ENCODE measurements around the gene POLR2B.

DNA sequence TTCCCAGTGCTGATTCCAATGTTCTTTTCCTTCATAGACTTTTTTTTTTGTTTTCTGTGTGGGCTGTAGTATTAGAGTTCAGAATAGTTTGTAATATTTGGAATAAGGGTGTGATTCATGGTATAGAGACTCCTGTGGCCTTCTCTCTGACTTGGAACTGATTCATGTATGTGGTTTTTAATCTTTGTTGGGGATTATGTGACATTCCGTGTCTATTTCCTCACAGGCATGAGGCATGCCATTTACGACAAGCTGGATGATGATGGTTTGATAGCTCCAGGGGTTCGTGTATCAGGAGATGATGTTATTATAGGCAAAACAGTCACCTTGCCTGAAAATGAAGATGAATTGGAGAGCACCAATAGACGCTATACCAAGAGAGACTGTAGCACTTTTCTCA is 44.4 kb downstream of the POLR2B start:
- no peak for TF ChIP-seq EZH2 (optimal IDR thresholded peaks at IDR 0.05; ENCODE audit: low read depth, low read length)
- TF ChIP-seq, protein P1, sequence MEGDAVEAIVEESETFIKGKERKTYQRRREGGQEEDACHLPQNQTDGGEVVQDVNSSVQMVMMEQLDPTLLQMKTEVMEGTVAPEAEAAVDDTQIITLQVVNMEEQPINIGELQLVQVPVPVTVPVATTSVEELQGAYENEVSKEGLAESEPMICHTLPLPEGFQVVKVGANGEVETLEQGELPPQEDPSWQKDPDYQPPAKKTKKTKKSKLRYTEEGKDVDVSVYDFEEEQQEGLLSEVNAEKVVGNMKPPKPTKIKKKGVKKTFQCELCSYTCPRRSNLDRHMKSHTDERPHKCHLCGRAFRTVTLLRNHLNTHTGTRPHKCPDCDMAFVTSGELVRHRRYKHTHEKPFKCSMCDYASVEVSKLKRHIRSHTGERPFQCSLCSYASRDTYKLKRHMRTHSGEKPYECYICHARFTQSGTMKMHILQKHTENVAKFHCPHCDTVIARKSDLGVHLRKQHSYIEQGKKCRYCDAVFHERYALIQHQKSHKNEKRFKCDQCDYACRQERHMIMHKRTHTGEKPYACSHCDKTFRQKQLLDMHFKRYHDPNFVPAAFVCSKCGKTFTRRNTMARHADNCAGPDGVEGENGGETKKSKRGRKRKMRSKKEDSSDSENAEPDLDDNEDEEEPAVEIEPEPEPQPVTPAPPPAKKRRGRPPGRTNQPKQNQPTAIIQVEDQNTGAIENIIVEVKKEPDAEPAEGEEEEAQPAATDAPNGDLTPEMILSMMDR (IDR thresholded peaks at IDR 0.05; ENCODE audit: low read length) = no peak
